ENCODE results near the gene NBPF26.
"Not testable (repeated sequence)": the region's sequence is repeated elsewhere in the genome, so short reads cannot be mapped to it uniquely, and the experiment has no call there.

Gene NBPF26

GRCh38 chr1:120858144-120858543 is 134.4 kb downstream of the NBPF26 start:
- DNase-seq (ENCODE audit: low read depth): not testable (repeated sequence)

- DNase-seq (ENCODE audit: low read depth): not testable (repeated sequence)
Observed at GRCh38 chr1:120859615-120860234, 136.0 kb downstream of the NBPF26 start.

- not testable (repeated sequence) for DNase-seq (ENCODE audit: low read depth)
Observed at GRCh38 chr1:120878206-120878605, 154.5 kb downstream of the NBPF26 start.

GRCh38 chr1:120880056-120880455 is 156.3 kb downstream of the NBPF26 start:
- DNase-seq (ENCODE audit: low read depth): not testable (repeated sequence)

- not testable (repeated sequence) for DNase-seq (ENCODE audit: low read depth)
Observed at GRCh38 chr1:120881934-120882333, 158.2 kb downstream of the NBPF26 start.
